IMR-90 (cell line): ENCODE data around the gene ZNF366. TPM values are rescaled to one million over a fixed set of nuclear protein-coding genes. Genes with fewer than 3 reads are reported as not detected.

Source experiments
- ATAC-seq: fragments of 200-7000 bp; cut with Tn5 transposase; 2 replicates; pipeline ENCODE4 v1.9.1; 2020; ENCODE audit warnings: low read depth, mild to moderate bottlenecking, moderate library complexity
- BruUV-seq: library from RNA; stranded (reverse); fragments of 400-500 nt; replicated peaks from 2 replicates; lab custom pipeline; 2021; lab: Mats Ljungman, UMichigan
- CTCF ChIA-PET: fragments of 300-600 bp; formaldehyde crosslinking; extraction: SDS; loops from one replicate; lab custom pipeline; 2021; ENCODE audit warnings: antibody characterized with exemption; lab: Yijun Ruan, JAX
- POLR2A ChIA-PET: fragments of 300-600 bp; sonication (Branson Sonifier 250); formaldehyde crosslinking; loops from one replicate; lab custom pipeline; 2022; ENCODE audit warnings: antibody characterized with exemption; ENCODE audit not compliant: unreplicated experiment; lab: Charles Lee
- DNase-seq: peaks from one replicate; pipeline ENCODE4 v3.0.0; 2013
- H2AFZ ChIP-seq: replicated peaks from 2 replicates; pipeline ENCODE3; 2013; ENCODE audit warnings: low read length, mild to moderate bottlenecking; ENCODE audit not compliant: poor library complexity
- H2AK5ac ChIP-seq: 2 replicates; pipeline ENCODE4 v1.6.1; 2013; ENCODE audit warnings: low read depth, low read length, inconsistent platforms
- H2AK9ac ChIP-seq: replicated peaks from 2 replicates; pipeline ENCODE3; 2013; ENCODE audit warnings: mild to moderate bottlenecking, low read depth, low read length, moderate library complexity; ENCODE audit not compliant: poor library complexity
- H2BK120ac ChIP-seq: 2 replicates; pipeline ENCODE4 v1.6.1; 2013; ENCODE audit warnings: low read depth, low read length, inconsistent platforms
- H2BK15ac ChIP-seq: 3 replicates; pipeline ENCODE4 v1.6.1; 2013; ENCODE audit warnings: low read depth, low read length, inconsistent platforms
- H2BK20ac ChIP-seq: 2 replicates; pipeline ENCODE4 v1.6.1; 2013; ENCODE audit warnings: low read depth, mild to moderate bottlenecking, inconsistent platforms, low read length, moderate library complexity
- H2BK5ac ChIP-seq: 2 replicates; pipeline ENCODE4 v1.6.1; 2013; ENCODE audit warnings: mild to moderate bottlenecking, low read depth, low read length, inconsistent platforms; ENCODE audit not compliant: poor library complexity, severe bottlenecking
- H3K14ac ChIP-seq: replicated peaks from 2 replicates; pipeline ENCODE4 v1.6.1; 2013; ENCODE audit warnings: low read depth, low read length, inconsistent platforms
- H3K18ac ChIP-seq: 2 replicates; pipeline ENCODE4 v1.6.1; 2013; ENCODE audit warnings: low read depth, low read length, control low read depth
- H3K23ac ChIP-seq: 2 replicates; pipeline ENCODE4 v1.6.1; 2013; ENCODE audit warnings: low read depth, low read length, inconsistent platforms
- H3K27ac ChIP-seq: 2 replicates; pipeline ENCODE4 v1.5.1; 2013; ENCODE audit warnings: mild to moderate bottlenecking, control low read depth, low read length; ENCODE audit not compliant: insufficient read depth
- H3K27me3 ChIP-seq: 2 replicates; pipeline ENCODE4 v1.6.1; 2013; ENCODE audit warnings: low read length; ENCODE audit not compliant: control insufficient read depth, insufficient read depth
- H3K36me3 ChIP-seq: 2 replicates; pipeline ENCODE4 v1.6.1; 2013; ENCODE audit warnings: low read length, mixed read lengths; ENCODE audit not compliant: control insufficient read depth, insufficient read depth
- H3K4ac ChIP-seq: 2 replicates; pipeline ENCODE4 v1.6.1; 2013; ENCODE audit warnings: low read depth, low read length, inconsistent platforms
- H3K4me1 ChIP-seq: 2 replicates; pipeline ENCODE4 v1.6.1; 2013; ENCODE audit warnings: low read length, mixed read lengths; ENCODE audit not compliant: control insufficient read depth, insufficient read depth
- H3K4me2 ChIP-seq: 2 replicates; pipeline ENCODE4 v1.6.1; 2013; ENCODE audit warnings: low read depth, mild to moderate bottlenecking, control low read depth, low read length, moderate library complexity
- H3K4me3 ChIP-seq: 2 replicates; pipeline ENCODE4 v1.5.1; 2013; ENCODE audit warnings: low read depth, mild to moderate bottlenecking, control low read depth, low read length, moderate library complexity; ENCODE audit not compliant: insufficient read depth
- H3K56ac ChIP-seq: 2 replicates; pipeline ENCODE4 v1.6.1; 2013; ENCODE audit warnings: low read length, inconsistent platforms; ENCODE audit not compliant: insufficient read depth; ENCODE audit errors: extremely low read depth
- H3K79me1 ChIP-seq, 2 experiments: 2 replicates each; pipeline ENCODE4 v1.6.1; 2013; ENCODE audit warnings: low read length in 2 of 2, inconsistent platforms in 1 of 2, low read depth in 1 of 2
- H3K9ac ChIP-seq: 2 replicates; pipeline ENCODE4 v1.6.1; 2013; ENCODE audit warnings: low read depth, low read length, control low read depth
- H3K9me1 ChIP-seq: 2 replicates; pipeline ENCODE4 v1.6.1; 2013; ENCODE audit warnings: low read length, inconsistent platforms; ENCODE audit not compliant: insufficient read depth
- H3K9me3 ChIP-seq: 2 replicates; pipeline ENCODE4 v1.6.1; 2013; ENCODE audit warnings: low read length; ENCODE audit not compliant: control insufficient read depth, insufficient read depth
- H4K20me1 ChIP-seq: 2 replicates; pipeline ENCODE4 v1.6.1; 2013; ENCODE audit warnings: low read length, inconsistent platforms; ENCODE audit not compliant: insufficient read depth
- H4K5ac ChIP-seq: 2 replicates; pipeline ENCODE4 v1.6.1; 2013; ENCODE audit warnings: mild to moderate bottlenecking, low read depth, low read length, control low read depth
- H4K8ac ChIP-seq, 2 experiments: 2 replicates each; pipeline ENCODE4 v1.6.1; 2013; ENCODE audit warnings: low read depth in 2 of 2, low read length in 2 of 2, control low read depth in 1 of 2, inconsistent platforms in 1 of 2
- H4K91ac ChIP-seq: 2 replicates; pipeline ENCODE4 v1.6.1; 2013; ENCODE audit warnings: low read depth, low read length, inconsistent platforms; ENCODE audit not compliant: insufficient read depth
- RFX5 ChIP-seq: IDR thresholded peaks from 2 replicates; pipeline ENCODE4 v1.8.0; 2012; ENCODE audit warnings: low read depth, mild to moderate bottlenecking, low read length, moderate library complexity
- WGBS, 2 experiments: methylation state at CpG; one replicate each; pipeline versions ENCODE4 v1.1.5 to v1.1.7; 2013; ENCODE audit warnings: missing lambda C conversion rate in 2 of 2; ENCODE audit not compliant: insufficient read length in 1 of 2; ENCODE audit errors: extremely low coverage in 2 of 2; 5-methylcytosine and 5-hydroxymethylcytosine counted together
- dilution Hi-C: fragments of 300-500 bp; cut with HindIII; formaldehyde crosslinking; loops from one replicate; pipeline ENCODE4 v1.14.3; 2018; ENCODE audit warnings: low sequenced_read_pairs; ENCODE audit not compliant: unreplicated experiment
- in situ Hi-C: fragments of 300-500 bp; cut with MboI; formaldehyde crosslinking; loops from 3 replicates; pipeline ENCODE4 v1.14.3; 2019; ENCODE audit warnings: low sequenced_read_pairs, inconsistent platforms, mixed read lengths
- intact Hi-C: fragments of 100-400 bp; cut with micrococcal nuclease; formaldehyde crosslinking; loops from 2 replicates; pipeline ENCODE4 v1.10.0; 2022
- polyA plus RNA-seq, 3 experiments: library from polyadenylated mRNA; depleted of rRNA; stranded (reverse); fragments of >200 nt; gene quantifications; 2 replicates each; pipeline ENCODE4 v1.2.3, GENCODE V29; 2012; ENCODE audit warnings: low replicate concordance in 1 of 3
- total RNA-seq: library from RNA; depleted of rRNA; stranded (reverse); fragments of >200 nt; gene quantifications from 2 replicates; pipeline ENCODE4 v1.2.3, GENCODE V29; 2012

Gene ZNF366
- total and polyA plus RNA-seq, 2 of the 4 experiments (the other 2 are of a cell fraction): not detected

DNA sequence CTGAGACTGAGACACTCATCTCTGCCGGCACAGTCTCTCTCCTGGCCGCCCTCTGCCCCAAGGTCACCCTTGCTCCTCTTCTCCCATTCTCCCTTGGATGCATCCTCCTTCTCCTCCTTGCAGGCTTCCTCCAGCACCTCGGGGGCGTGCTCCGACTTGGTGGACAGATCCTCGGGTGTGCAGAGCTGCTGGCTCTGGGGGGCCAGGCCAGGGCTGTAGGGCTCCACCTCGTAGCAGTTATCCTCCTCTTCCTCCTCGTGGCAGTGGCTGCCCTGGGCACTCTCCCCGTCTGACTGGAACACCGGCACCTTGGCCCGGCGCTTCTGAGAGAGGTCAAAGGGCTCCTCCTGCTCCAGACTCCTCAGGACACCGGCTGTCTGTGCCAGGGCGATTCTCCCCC, 63.3 kb downstream of the ZNF366 start:
- no peaks in the 10 kb centered on the region for H4K20me1 ChIP-seq
- dilution Hi-C loops: no loop called here
- H4K91ac ChIP-seq: no peak overlapping the region

More for the DNA sequence above, 63.3 kb downstream of the ZNF366 start:
- Histone ChIP-seq H3K27ac (no peak overlapping the region), H3K18ac (no peak overlapping the region), H4K8ac (no peak overlapping the region), H3K4me3 (no peak overlapping the region), H3K14ac (no peak overlapping the region), H2AK9ac (no peak overlapping the region), H3K23ac (no peak overlapping the region), H2AFZ (peak overlapping the region; percentile 64), H3K9ac (no peak overlapping the region), H3K4ac (no peak overlapping the region), H3K27me3 (no peaks in the 10 kb centered on the region), H2BK15ac (no peak overlapping the region), H2BK120ac (peak overlapping the region; percentile 33; the same call in 1 of the 2 replicates), H2BK20ac (no peak overlapping the region), H2BK5ac (no peak overlapping the region), H3K4me1 (peaks cover 6% of the 10 kb centered on the region), H3K4me2 (no peak overlapping the region), H3K79me1 (no peaks in the 10 kb centered on the region), H3K56ac (no peak overlapping the region), H4K5ac (no peak overlapping the region), H2AK5ac (0 out of 2 replicates have a peak overlapping the region, but pooled peaks have one; percentile 9), H3K9me1 (no peaks in the 10 kb centered on the region), H3K36me3 (no peaks in the 10 kb centered on the region), H3K9me3 (no peaks in the 10 kb centered on the region)
- ChIA-PET POLR2A (no interaction called here), CTCF (no interaction called here)
- no TSS peak for BruUV-seq
- no peak for DNase-seq
- TF ChIP-seq RFX5: no peak
- in situ Hi-C loops: no loop called here
- WGBS, 2 experiments: 50% methylated on average over 2 of the region's 14 CpGs; no CpG with 5 or more reads in 1 of the 2 experiments
- intact Hi-C loops: no loop called here
- ATAC-seq: no peak
